ENCODE measurements around the gene CCDC57. TPM values are rescaled to one million over a fixed set of nuclear protein-coding genes. Genes with fewer than 3 reads are reported as not detected.

Gene CCDC57
- total RNA-seq, 4 donors from 2014 or later, result 14.8 to 32.0 (median 21.9) TPM

GRCh38 chr17:82121660-82122629 lies 90.7 kb downstream of the CCDC57 start:
- no peak for TF ChIP-seq CTCF (IDR thresholded peaks at IDR 0.05)
- no peak for DNase-seq (ENCODE audit: low spot score)
- no peak for ATAC-seq (ENCODE audit: low FRiP score)

- no peak for TF ChIP-seq CTCF (IDR thresholded peaks at IDR 0.05)
- no peak for DNase-seq (ENCODE audit: low spot score)
- ATAC-seq (ENCODE audit: low FRiP score), result no peak
Measured at GRCh38 chr17:82121246-82121645, 91.4 kb downstream of the CCDC57 start.

- TF ChIP-seq CTCF (IDR thresholded peaks at IDR 0.05), result no peak
- no peak for DNase-seq (ENCODE audit: low spot score)
- no peak for ATAC-seq (ENCODE audit: low FRiP score)
Measured at GRCh38 chr17:82120148-82120547, 92.5 kb downstream of the CCDC57 start.

- no peak for TF ChIP-seq CTCF (IDR thresholded peaks at IDR 0.05)
- ATAC-seq (ENCODE audit: low FRiP score), result no peak
- no peak for DNase-seq (ENCODE audit: low spot score)
Measured at GRCh38 chr17:82118815-82119380, 93.7 kb downstream of the CCDC57 start.

GRCh38 chr17:82118168-82118814 lies 94.4 kb downstream of the CCDC57 start:
- no peak for DNase-seq (ENCODE audit: low spot score)
- TF ChIP-seq CTCF (IDR thresholded peaks at IDR 0.05), result no peak
- no peak for ATAC-seq (ENCODE audit: low FRiP score)

GRCh38 chr17:82117139-82118090 lies 95.2 kb downstream of the CCDC57 start:
- TF ChIP-seq CTCF (IDR thresholded peaks at IDR 0.05), result no peak
- no peak for ATAC-seq (ENCODE audit: low FRiP score)
- no peak for DNase-seq (ENCODE audit: low spot score)
